ENCODE measurements around the gene RAMP2. TPM values are rescaled to one million over a fixed set of nuclear protein-coding genes. Genes with fewer than 3 reads are reported as not detected.
"Not testable (repeated sequence)": the region's sequence is repeated elsewhere in the genome, so short reads cannot be mapped to it uniquely, and the experiment has no call there.

RAMP2 gene
- total RNA-seq, 1 experiment from 2014 or later = not detected

DNA sequence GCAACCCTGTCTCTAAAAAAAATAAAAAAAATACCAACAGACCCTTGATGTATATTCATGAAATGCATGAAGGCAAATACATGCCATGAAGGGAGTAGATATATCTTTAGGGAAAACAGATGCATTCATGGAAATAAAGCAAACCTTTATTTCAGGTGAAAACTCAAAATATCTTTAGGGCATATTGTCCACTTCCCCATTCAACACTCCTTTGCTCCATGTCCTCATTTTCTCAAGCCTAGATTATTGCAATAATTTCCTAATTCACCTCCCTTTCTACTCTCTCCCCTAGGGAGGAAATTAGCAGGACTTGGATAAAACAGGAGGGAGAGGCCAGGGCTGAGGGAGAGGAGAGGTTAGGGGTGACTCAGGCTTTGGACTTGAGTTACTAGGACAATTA, 6.5 kb downstream of the RAMP2 start:
- TF ChIP-seq EZH2 (IDR thresholded peaks at IDR 0.05; ENCODE audit: low read length, unreplicated experiment) (no peak), CTCF (conservative IDR thresholded peaks at IDR 0.05; ENCODE audit: low read depth, low read length) (no peak), EZH2phosphoT487 (IDR thresholded peaks at IDR 0.05; ENCODE audit: borderline replicate concordance, low read length) (no peak)
- no peak overlapping the region for H3K9ac ChIP-seq (ENCODE audit: low read length)
- H3K79me2 ChIP-seq (ENCODE audit: low read length) = no peaks in the 10 kb centered on the region
- CTCF ChIA-PET = no interaction called here
- no peak overlapping the region for H3K4me3 ChIP-seq (ENCODE audit: low read length)
- no TSS peak for BruUV-seq (replicated peaks)
- no peaks in the 10 kb centered on the region for H3K36me3 ChIP-seq (ENCODE audit: low read depth, low read length)
- no peak for DNase-seq
- H3K4me2 ChIP-seq (ENCODE audit: low read length) = no peak overlapping the region
- POLR2A ChIA-PET (ENCODE audit: unreplicated experiment) = no interaction called here
- H3K9me3 ChIP-seq (ENCODE audit: low read length) = no peaks in the 10 kb centered on the region
- no peak overlapping the region for H3K27ac ChIP-seq (ENCODE audit: low read length)
- intact Hi-C loops (cut with micrococcal nuclease) = no loop called here
- no peak for ATAC-seq
- H3K4me1 ChIP-seq (ENCODE audit: insufficient read depth, low read length) = no peaks in the 10 kb centered on the region; the same call in 1 of the 2 replicates
- no peaks in the 10 kb centered on the region for H3K9me2 ChIP-seq (replicated peaks; ENCODE audit: low read length)
- H3K27me3 ChIP-seq (ENCODE audit: low read length) = no peaks in the 10 kb centered on the region
- no peaks in the 10 kb centered on the region for H4K20me1 ChIP-seq (ENCODE audit: low read length)
- no peaks in the 10 kb centered on the region for H3F3A ChIP-seq (ENCODE audit: low read length, unreplicated experiment)
- H2AFZ ChIP-seq (ENCODE audit: low read length) = no peak overlapping the region

GRCh38 chr17:42768006-42768405, 7.0 kb downstream of the RAMP2 start:
- H3K4me3 ChIP-seq (ENCODE audit: low read length); H3K27me3 ChIP-seq (ENCODE audit: low read length); H3K27ac ChIP-seq (ENCODE audit: low read length); H3K9me3 ChIP-seq (ENCODE audit: low read length); DNase-seq; H3K9ac ChIP-seq (ENCODE audit: low read length); H3K4me1 ChIP-seq (ENCODE audit: insufficient read depth, low read length); POLR2A ChIA-PET (ENCODE audit: unreplicated experiment); H3K36me3 ChIP-seq (ENCODE audit: low read depth, low read length); H3K9me2 ChIP-seq (replicated peaks; ENCODE audit: low read length); H4K20me1 ChIP-seq (ENCODE audit: low read length); ATAC-seq; H3F3A ChIP-seq (ENCODE audit: low read length, unreplicated experiment); intact Hi-C loops (cut with micrococcal nuclease); CTCF ChIA-PET; H3K79me2 ChIP-seq (ENCODE audit: low read length); BruUV-seq (replicated peaks); H3K4me2 ChIP-seq (ENCODE audit: low read length); H2AFZ ChIP-seq (ENCODE audit: low read length): not testable (repeated sequence)

GRCh38 chr17:42769964-42770363, 8.9 kb downstream of the RAMP2 start:
- CTCF ChIA-PET; intact Hi-C loops (cut with micrococcal nuclease); DNase-seq; BruUV-seq (replicated peaks); H4K20me1 ChIP-seq (ENCODE audit: low read length); H3K9me2 ChIP-seq (replicated peaks; ENCODE audit: low read length); H3K36me3 ChIP-seq (ENCODE audit: low read depth, low read length); H3K4me3 ChIP-seq (ENCODE audit: low read length); H3K27ac ChIP-seq (ENCODE audit: low read length); ATAC-seq; H3K4me2 ChIP-seq (ENCODE audit: low read length); H3K27me3 ChIP-seq (ENCODE audit: low read length); H2AFZ ChIP-seq (ENCODE audit: low read length); H3K9me3 ChIP-seq (ENCODE audit: low read length); H3K9ac ChIP-seq (ENCODE audit: low read length); H3F3A ChIP-seq (ENCODE audit: low read length, unreplicated experiment); POLR2A ChIA-PET (ENCODE audit: unreplicated experiment): not testable (repeated sequence)
- Histone ChIP-seq H3K4me1 (ENCODE audit: insufficient read depth, low read length) (peaks cover 13% of the 10 kb centered on the region), H3K79me2 (ENCODE audit: low read length) (peaks cover 17% of the 10 kb centered on the region)

- Histone ChIP-seq H3K4me2 (ENCODE audit: low read length) (peak overlapping the region; percentile 99), H2AFZ (ENCODE audit: low read length) (peak overlapping the region; percentile 96), H3K4me3 (ENCODE audit: low read length) (peak overlapping the region; percentile 99), H3K9me2 (replicated peaks; ENCODE audit: low read length) (no peaks in the 10 kb centered on the region), H4K20me1 (ENCODE audit: low read length) (no peaks in the 10 kb centered on the region), H3K9me3 (ENCODE audit: low read length) (no peaks in the 10 kb centered on the region), H3K27ac (ENCODE audit: low read length) (peak overlapping the region; percentile 81; the same call in 1 of the 2 replicates), H3K4me1 (ENCODE audit: insufficient read depth, low read length) (peaks cover 14% of the 10 kb centered on the region), H3F3A (ENCODE audit: low read length, unreplicated experiment) (peaks cover 7% of the 10 kb centered on the region), H3K79me2 (ENCODE audit: low read length) (peaks cover 26% of the 10 kb centered on the region), H3K36me3 (ENCODE audit: low read depth, low read length) (no peaks in the 10 kb centered on the region; the same call in 1 of the 2 replicates), H3K27me3 (ENCODE audit: low read length) (no peaks in the 10 kb centered on the region), H3K9ac (ENCODE audit: low read length) (peak overlapping the region; percentile 97)
- no peak for DNase-seq
- POLR2A ChIA-PET (ENCODE audit: unreplicated experiment) = interaction anchor here (0.5 kb wide), 1 partner anchor 9 kb away, joined by 8 read pairs; no protein-coding TSS in a partner anchor
- CTCF ChIA-PET = interaction anchor here (1.9 kb wide), 1 partner anchor 9 kb away, joined by 5 read pairs; no protein-coding TSS in a partner anchor
- no peak for TF ChIP-seq CTCF (conservative IDR thresholded peaks at IDR 0.05; ENCODE audit: low read depth, low read length)
- no peak for TF ChIP-seq EZH2phosphoT487 (IDR thresholded peaks at IDR 0.05; ENCODE audit: borderline replicate concordance, low read length)
- TF ChIP-seq EZH2 (IDR thresholded peaks at IDR 0.05; ENCODE audit: low read length, unreplicated experiment) = no peak
- BruUV-seq (replicated peaks) = no TSS peak
- ATAC-seq = no peak
- intact Hi-C loops (cut with micrococcal nuclease) = no loop called here
These were observed 11.9 kb downstream of the RAMP2 start for GRCh38 chr17:42772945-42773289.

Measured in PC-3 (cell line).